Measurements from ENCODE around the gene METTL27. TPM values are rescaled to one million over a fixed set of nuclear protein-coding genes. Genes with fewer than 3 reads are reported as not detected.
"Not testable (repeated sequence)": the region's sequence is repeated elsewhere in the genome, so short reads cannot be mapped to it uniquely, and the experiment has no call there.

Gene METTL27
- total and polyA plus RNA-seq, 5 experiments from 2014 or later = 0.52 to 4.4 (median 3.0) TPM

DNA sequence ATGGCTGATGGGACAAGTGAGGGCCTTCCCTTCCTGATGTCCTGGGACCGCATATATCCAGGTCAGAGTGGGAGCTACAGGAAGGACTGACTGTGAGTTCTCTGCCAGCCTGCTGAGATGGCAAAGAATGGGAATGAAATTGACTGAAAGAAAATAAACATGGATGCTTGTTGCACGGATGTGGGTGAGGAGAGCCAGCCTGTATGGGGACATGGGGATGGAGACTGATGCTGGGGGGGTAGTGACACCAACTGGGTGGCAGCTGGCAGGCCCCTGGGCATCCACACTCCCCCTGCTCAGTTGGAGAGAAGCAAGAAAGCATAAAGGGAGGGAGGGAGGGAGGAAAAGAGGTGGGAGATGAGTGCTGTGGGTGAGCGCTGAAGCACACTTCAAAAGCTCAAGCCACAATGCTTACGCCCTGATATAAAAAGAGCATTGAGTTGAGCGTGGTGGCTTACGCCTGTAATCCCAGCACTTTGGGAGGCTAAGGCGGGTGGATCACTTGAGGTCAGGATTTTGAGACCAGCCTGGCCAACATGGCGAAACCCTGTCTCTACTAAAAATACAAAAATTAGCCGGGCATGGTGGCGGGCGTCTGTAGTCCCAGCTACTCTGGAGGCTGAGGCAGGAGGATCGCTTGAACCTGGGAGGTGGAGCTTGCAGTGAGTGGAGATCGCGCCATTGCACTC, 20.6 kb downstream of the METTL27 start:
- Mint-ChIP-seq H3K27me3 (peaks cover 4 to 28% (median 5%) of the 10 kb centered on the region in 5 donors), H3K27ac (peak overlapping the region in 2 of 10 donors; percentile 17 to 20)
- POLR2A ChIA-PET, H3K4me3 Mint-ChIP-seq, ATAC-seq, H3K4me1 Mint-ChIP-seq, H3K36me3 Mint-ChIP-seq, H3K9me3 Mint-ChIP-seq, DNase-seq: not testable (repeated sequence)

DNA sequence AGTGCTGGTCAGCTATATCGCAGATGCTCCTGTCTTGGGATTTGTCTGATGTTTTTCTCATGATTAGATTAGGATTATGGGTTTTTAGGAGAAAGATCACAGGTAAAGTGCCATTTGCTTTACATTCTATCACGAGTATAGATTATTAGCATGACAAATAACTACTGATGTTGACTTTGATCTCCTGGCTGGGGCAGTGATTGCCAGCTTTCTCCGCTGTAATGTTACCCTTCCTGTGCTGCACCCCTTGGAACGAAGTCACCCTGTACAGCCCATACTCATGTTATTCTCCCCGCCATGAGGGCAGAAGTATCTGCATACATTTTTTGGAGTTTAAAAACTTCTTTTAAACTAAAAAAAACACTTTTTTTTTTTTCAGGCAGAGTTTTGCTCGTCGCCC, 22.3 kb downstream of the METTL27 start:
- no peak overlapping the region for H3K27ac Mint-ChIP-seq
- H3K9me3 Mint-ChIP-seq = no peaks in the 10 kb centered on the region
- no peak overlapping the region for H3K4me3 Mint-ChIP-seq
- peaks cover 4 to 31% (median 8%) of the 10 kb centered on the region in 5 donors for H3K27me3 Mint-ChIP-seq
- POLR2A ChIA-PET = no interaction called here
- H3K4me1 Mint-ChIP-seq = no peaks in the 10 kb centered on the region
- ATAC-seq = no peak
- DNase-seq = no peak
- no peaks in the 10 kb centered on the region for H3K36me3 Mint-ChIP-seq

DNA sequence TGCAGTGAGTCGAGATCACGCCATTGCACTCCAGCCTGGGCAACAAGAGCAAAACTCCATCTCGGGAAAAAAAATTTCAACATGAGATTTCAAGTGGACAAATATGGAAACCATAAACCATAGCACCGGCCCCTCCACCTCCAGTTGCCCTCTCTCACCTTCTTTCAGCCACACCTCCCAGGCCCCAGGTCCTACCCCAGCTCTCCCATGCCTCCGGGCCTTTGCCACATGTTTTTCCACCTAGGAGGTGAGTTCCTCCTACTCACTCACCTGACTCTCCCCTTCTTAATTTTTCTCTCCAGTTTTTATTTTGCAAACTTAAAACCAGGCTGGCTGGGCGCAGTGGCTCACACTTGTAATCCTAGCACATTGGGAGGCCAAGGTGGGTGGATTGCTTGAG, 25.2 kb downstream of the METTL27 start:
- H3K36me3 Mint-ChIP-seq = peaks cover 0 to 9% (median 0%) of the 10 kb centered on the region in 3 donors
- H3K27ac Mint-ChIP-seq = no peak overlapping the region
- H3K4me3 Mint-ChIP-seq = no peak overlapping the region
- peaks cover 0 to 13% (median 4%) of the 10 kb centered on the region in 9 donors for H3K9me3 Mint-ChIP-seq
- POLR2A ChIA-PET = no interaction called here
- no peaks in the 10 kb centered on the region for H3K4me1 Mint-ChIP-seq
- DNase-seq = no peak
- peaks cover 10 to 23% (median 15%) of the 10 kb centered on the region in 5 donors for H3K27me3 Mint-ChIP-seq
- ATAC-seq = no peak

DNA sequence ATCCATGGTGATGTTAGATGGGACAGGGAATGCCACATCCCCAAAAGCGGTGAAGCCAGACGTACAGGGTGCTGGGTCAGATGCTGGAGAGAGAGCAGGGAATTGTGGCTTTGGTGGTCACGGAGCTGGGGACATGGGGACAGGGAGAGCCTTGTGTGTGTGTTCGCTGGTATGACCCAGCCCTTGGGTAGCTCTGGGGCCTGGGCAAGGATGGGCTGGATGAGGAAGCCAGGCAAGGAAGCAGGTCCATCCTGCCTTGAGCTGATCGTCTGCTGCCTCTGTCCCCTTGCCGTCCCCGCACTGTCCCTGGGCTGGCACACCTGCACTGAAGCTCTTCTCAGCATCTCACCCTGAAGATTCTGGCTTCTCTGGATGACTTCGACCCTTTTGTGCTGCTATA, 26.9 kb downstream of the METTL27 start:
- POLR2A ChIA-PET = no interaction called here
- DNase-seq (no peak), ATAC-seq (no peak)
- H3K4me3 Mint-ChIP-seq = no peak overlapping the region
- H3K36me3 Mint-ChIP-seq = peaks cover 0 to 9% (median 0%) of the 10 kb centered on the region in 3 donors
- peaks cover 0 to 13% (median 4%) of the 10 kb centered on the region in 9 donors for H3K9me3 Mint-ChIP-seq
- no peak overlapping the region for H3K27ac Mint-ChIP-seq
- peaks cover 8 to 26% (median 19%) of the 10 kb centered on the region in 5 donors for H3K27me3 Mint-ChIP-seq
- peaks cover 0 to 2% (median 0%) of the 10 kb centered on the region in 4 donors for H3K4me1 Mint-ChIP-seq

DNA sequence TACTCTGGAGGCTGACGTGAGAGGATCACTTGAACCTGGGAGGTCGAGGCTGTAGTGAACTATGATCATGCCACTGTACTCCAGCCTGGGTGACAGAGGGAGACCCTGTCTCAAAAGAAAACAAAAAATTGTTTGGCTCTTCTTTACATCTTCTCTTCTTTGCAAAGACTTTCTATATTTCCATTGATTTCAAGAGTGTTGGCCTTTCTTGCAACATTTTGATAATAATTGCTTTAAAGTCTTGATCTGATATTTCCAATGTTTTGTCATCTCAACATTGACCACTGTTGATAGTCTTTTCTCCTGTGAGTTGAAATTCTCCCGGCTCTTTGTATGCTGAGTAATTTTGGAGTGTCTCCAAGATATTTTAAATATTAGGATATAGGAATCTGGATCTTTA, 29.3 kb downstream of the METTL27 start:
- H3K4me3 Mint-ChIP-seq = no peak overlapping the region
- H3K4me1 Mint-ChIP-seq = peaks cover 0 to 2% (median 0%) of the 10 kb centered on the region in 4 donors
- DNase-seq (no peak), ATAC-seq (no peak)
- POLR2A ChIA-PET = no interaction called here
- no peak overlapping the region for H3K27ac Mint-ChIP-seq
- H3K36me3 Mint-ChIP-seq = peaks cover 0 to 9% (median 0%) of the 10 kb centered on the region in 3 donors
- peaks cover 6 to 24% (median 17%) of the 10 kb centered on the region in 5 donors for H3K27me3 Mint-ChIP-seq
- H3K9me3 Mint-ChIP-seq = peaks cover 0 to 13% (median 4%) of the 10 kb centered on the region in 9 donors

DNA sequence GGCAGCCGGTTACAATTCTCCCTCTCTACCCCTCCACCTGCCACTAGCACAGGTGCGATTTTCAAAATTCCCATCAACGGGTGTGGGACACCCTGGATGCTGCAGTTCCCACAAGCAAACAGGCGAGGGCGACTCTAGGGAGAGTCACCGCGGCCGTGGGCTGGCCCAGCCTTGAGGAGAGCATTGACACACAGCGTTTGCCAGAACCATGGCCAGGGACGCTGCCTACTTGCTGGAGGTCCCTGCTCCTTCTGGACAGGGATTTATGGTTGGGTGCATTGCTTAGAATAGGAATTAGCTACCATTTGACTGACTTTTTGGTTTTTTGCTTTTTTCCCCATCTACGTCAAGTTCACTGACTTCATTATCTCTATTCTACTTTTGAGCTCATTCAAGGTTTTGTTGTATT, 30.6 kb downstream of the METTL27 start:
- H3K9me3 Mint-ChIP-seq = peaks cover 0 to 13% (median 4%) of the 10 kb centered on the region in 9 donors
- peaks cover 0 to 9% (median 0%) of the 10 kb centered on the region in 3 donors for H3K36me3 Mint-ChIP-seq
- H3K4me1 Mint-ChIP-seq = peaks cover 0 to 2% (median 0%) of the 10 kb centered on the region in 4 donors
- no peak overlapping the region for H3K27ac Mint-ChIP-seq
- ATAC-seq = peak; percentile 75 to 76
- POLR2A ChIA-PET = no interaction called here
- no peak overlapping the region for H3K4me3 Mint-ChIP-seq
- peaks cover 5 to 22% (median 10%) of the 10 kb centered on the region in 5 donors for H3K27me3 Mint-ChIP-seq
- peak in 9 of 10 donors; percentile 15 to 50 (median 32) for DNase-seq

DNA sequence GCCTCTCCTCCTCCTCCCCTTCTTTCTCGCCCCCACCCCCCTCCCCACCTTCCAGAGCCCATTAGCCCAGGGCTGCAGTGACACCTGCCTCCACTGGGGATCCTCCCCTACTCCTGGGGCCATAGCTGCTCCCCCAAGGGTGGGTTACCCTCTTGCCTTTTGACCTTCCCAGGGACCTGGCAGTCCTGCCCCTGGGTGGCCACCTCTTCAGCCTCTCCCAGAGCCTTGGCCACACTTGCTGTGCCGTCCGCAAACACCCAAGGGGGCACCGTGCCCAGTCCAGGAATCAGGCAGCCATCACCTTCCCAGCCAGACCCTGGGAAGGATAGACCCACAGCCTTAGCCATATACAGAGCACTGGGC, 31.3 kb downstream of the METTL27 start:
- Mint-ChIP-seq H3K27ac (no peak overlapping the region), H3K9me3 (peaks cover 0 to 13% (median 4%) of the 10 kb centered on the region in 9 donors), H3K4me1 (peaks cover 0 to 2% (median 0%) of the 10 kb centered on the region in 4 donors), H3K4me3 (no peak overlapping the region), H3K27me3 (peaks cover 5 to 22% (median 10%) of the 10 kb centered on the region in 5 donors), H3K36me3 (peaks cover 0 to 9% (median 0%) of the 10 kb centered on the region in 3 donors)
- no peak for ATAC-seq
- POLR2A ChIA-PET = no interaction called here
- DNase-seq = no peak

DNA sequence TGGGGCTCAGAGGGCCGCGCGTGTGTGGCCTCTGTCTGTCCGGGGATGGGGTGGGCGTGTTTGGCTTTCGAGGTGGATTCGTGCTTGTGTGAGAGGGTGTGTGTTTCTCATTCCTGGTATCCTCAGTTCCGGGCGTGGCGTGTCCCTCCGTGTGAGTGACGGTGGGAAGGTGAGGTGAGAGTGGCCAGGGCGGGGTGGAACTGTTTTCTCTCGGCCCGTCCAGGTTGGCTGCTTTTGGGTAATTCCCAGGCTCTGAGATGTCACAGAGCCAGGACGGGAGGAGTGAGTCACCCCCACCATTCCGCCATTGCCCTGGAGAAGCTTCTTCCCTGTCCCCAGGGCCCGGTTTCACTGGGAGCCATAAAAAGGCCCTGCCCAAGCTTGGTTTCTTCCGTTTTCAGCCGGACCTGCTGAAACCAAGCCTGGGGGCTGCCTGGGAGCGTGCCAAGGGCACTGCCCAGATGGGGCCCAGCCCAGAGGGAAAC, 32.8 kb downstream of the METTL27 start:
- Mint-ChIP-seq H3K27ac (no peak overlapping the region), H3K4me1 (peaks cover 0 to 2% (median 0%) of the 10 kb centered on the region in 4 donors), H3K4me3 (no peak overlapping the region), H3K9me3 (peaks cover 0 to 13% (median 4%) of the 10 kb centered on the region in 9 donors), H3K27me3 (peaks cover 0 to 14% (median 9%) of the 10 kb centered on the region in 5 donors), H3K36me3 (peaks cover 0 to 9% (median 0%) of the 10 kb centered on the region in 3 donors)
- no peak for ATAC-seq
- no peak for DNase-seq
- POLR2A ChIA-PET = no interaction called here

DNA sequence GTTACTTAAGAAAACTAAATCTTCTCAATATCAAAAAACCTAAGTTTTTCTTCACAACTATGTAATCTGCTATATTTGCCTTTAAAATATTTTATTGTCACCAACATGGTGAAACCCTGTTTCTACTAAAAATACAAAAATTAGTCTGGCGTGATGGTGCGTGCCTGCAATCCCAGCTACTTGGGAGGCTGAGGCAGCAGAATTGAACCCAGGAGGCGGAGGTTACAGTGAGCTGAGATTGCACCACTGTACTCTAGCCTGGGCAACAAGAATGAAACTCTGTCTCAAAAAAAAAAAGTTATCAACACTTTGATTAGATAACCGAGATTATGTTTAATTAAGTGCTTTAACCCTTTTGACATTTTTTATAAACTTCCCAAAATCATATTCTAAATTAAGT, 39.9 kb downstream of the METTL27 start:
- peaks cover 0 to 8% (median 5%) of the 10 kb centered on the region in 5 donors for H3K27me3 Mint-ChIP-seq
- H3K4me3 Mint-ChIP-seq = no peak overlapping the region
- H3K4me1 Mint-ChIP-seq = no peaks in the 10 kb centered on the region
- no peaks in the 10 kb centered on the region for H3K36me3 Mint-ChIP-seq
- POLR2A ChIA-PET = no interaction called here
- no peaks in the 10 kb centered on the region for H3K9me3 Mint-ChIP-seq
- no peak overlapping the region for H3K27ac Mint-ChIP-seq
- no peak for ATAC-seq
- no peak for DNase-seq

DNA sequence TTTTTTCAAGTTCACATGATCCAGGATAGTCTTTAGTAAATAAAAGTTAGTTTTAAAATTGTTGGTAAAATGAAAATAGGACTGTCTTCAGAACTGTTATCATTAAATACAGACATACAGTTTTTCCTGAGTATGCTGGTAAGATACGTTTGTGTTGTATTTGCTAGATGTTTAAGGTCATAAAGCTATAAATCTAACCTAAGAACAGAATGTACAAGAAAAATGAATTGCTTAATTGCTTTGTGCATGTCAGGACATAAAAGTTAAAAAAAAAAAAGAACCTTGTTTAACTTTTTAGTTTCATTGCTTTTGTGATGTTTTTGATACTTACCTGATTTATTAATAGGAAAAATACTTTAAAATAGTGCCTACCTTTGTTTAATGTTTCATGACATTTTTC, 40.7 kb downstream of the METTL27 start:
- POLR2A ChIA-PET = no interaction called here
- no peaks in the 10 kb centered on the region for H3K4me1 Mint-ChIP-seq
- H3K4me3 Mint-ChIP-seq = no peak overlapping the region

DNA sequence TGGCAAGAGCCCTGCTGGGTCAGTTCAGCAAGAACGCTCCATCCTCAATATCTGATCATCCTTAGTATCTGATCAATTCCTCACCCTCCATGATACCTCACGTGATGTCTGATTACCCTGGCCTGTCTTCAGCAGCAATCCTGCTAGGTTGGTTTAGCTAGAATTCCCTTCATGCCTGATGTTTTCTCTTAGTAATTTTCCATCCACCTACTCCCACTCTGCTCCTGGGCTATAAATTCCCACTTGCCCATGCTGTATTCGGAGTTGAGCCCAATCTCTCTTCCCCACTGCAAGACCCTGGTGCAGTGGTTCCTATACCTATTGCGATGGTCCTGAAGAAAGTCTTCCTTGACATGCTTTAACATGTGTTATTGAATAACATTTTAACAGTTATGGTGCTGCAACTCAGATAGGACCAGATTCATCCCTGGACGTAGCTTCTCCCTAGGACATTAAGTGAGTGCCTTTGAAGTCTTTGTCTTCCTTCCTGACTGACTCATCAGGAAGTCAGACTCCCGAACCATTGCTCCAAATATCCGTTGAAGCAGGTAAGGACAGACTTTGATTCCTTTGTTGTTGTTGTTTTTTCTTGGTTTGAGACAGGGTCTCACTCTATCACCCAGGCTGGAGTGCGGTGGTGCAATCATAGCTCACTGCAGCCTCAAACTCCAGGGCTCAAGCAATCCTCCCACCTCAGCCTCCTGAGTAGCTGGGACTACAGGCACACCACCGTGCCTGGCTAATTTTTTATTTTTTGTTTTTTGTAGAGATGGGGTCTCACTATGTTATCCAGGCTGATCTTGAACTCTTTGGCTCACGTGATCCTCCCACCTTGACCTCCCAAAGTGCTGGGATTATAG, 42.8 kb downstream of the METTL27 start:
- Mint-ChIP-seq H3K4me1 (no peaks in the 10 kb centered on the region), H3K9me3 (peaks cover 0 to 2% (median 0%) of the 10 kb centered on the region in 9 donors), H3K4me3 (no peak overlapping the region), H3K36me3 (no peaks in the 10 kb centered on the region), H3K27me3 (peaks cover 0 to 14% (median 2%) of the 10 kb centered on the region in 5 donors), H3K27ac (no peak overlapping the region)
- POLR2A ChIA-PET = no interaction called here
- DNase-seq (no peak), ATAC-seq (no peak)

More for the DNA sequence above, 40.7 kb downstream of the METTL27 start:
- no peaks in the 10 kb centered on the region for H3K36me3 Mint-ChIP-seq
- ATAC-seq = no peak
- H3K27ac Mint-ChIP-seq = no peak overlapping the region
- H3K27me3 Mint-ChIP-seq = peaks cover 0 to 8% (median 5%) of the 10 kb centered on the region in 5 donors
- H3K9me3 Mint-ChIP-seq = no peaks in the 10 kb centered on the region
- no peak for DNase-seq

DNA sequence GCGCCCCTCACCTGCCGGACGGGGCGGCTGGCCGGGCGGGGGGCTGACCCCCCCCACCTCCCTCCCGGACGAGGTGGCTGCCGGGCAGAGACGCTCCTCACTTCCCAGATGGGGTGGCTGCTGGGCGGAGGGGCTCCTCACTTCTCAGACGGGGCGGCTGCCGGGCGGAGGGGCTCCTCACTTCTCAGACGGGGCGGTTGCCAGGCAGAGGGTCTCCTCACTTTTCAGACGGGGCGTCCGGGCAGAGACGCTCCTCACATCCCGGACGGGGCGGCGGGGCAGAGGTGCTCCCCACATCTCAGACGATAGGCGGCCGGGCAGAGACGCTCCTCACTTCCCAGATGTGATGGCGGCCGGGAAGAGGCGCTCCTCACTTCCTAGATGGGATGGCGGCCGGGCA, 45.1 kb downstream of the METTL27 start:
- H3K4me1 Mint-ChIP-seq, H3K4me3 Mint-ChIP-seq, H3K36me3 Mint-ChIP-seq, ATAC-seq, H3K9me3 Mint-ChIP-seq, H3K27ac Mint-ChIP-seq, POLR2A ChIA-PET, DNase-seq: not testable (repeated sequence)
- peaks cover 0 to 16% (median 4%) of the 10 kb centered on the region in 5 donors for H3K27me3 Mint-ChIP-seq

DNA sequence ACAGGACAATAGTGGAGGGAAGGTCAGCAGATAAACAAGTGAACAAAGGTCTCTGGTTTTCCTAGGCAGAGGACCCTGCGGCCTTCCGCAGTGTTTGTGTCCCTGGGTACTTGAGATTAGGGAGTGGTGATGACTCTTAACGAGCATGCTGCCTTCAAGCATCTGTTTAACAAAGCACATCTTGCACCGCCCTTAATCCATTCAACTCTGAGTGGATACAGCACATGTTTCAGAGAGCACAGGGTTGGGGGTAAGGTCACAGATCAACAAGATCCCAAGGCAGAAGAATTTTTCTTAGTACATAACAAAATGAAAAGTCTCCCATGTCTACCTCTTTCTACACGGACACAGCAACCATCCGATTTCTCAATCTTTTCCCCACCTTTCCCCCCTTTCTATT, 45.7 kb downstream of the METTL27 start:
- H3K4me1 Mint-ChIP-seq = not testable (repeated sequence)

More for the DNA sequence above, 45.7 kb downstream of the METTL27 start:
- DNase-seq, H3K9me3 Mint-ChIP-seq, H3K36me3 Mint-ChIP-seq, ATAC-seq, POLR2A ChIA-PET, H3K4me3 Mint-ChIP-seq, H3K27ac Mint-ChIP-seq: not testable (repeated sequence)
- peaks cover 0 to 19% (median 8%) of the 10 kb centered on the region in 5 donors for H3K27me3 Mint-ChIP-seq
